ENCODE data around the gene DRICH1.
"Not testable (repeated sequence)": the region's sequence is repeated elsewhere in the genome, so short reads cannot be mapped to it uniquely, and the experiment has no call there.

The DRICH1 gene

GRCh38 chr22:23627401-23628055 is 4.6 kb downstream of the DRICH1 start:
- peak; percentile 57 for TF ChIP-seq CTCF (IDR thresholded peaks at IDR 0.05; ENCODE audit: borderline replicate concordance, insufficient read depth, low read depth, low read length)
- not testable (repeated sequence) for H3K4me3 ChIP-seq (ENCODE audit: low read depth, low read length)

GRCh38 chr22:23626286-23626975 is 5.7 kb downstream of the DRICH1 start:
- no peak overlapping the region for H3K4me3 ChIP-seq (ENCODE audit: low read depth, low read length)
- no peak for TF ChIP-seq CTCF (IDR thresholded peaks at IDR 0.05; ENCODE audit: borderline replicate concordance, insufficient read depth, low read depth, low read length)

- H3K4me3 ChIP-seq (ENCODE audit: low read depth, low read length), result no peak overlapping the region
- no peak for TF ChIP-seq CTCF (IDR thresholded peaks at IDR 0.05; ENCODE audit: borderline replicate concordance, insufficient read depth, low read depth, low read length)
Measured at GRCh38 chr22:23622634-23623033, 9.5 kb downstream of the DRICH1 start.

- H3K4me3 ChIP-seq (ENCODE audit: low read depth, low read length), result not testable (repeated sequence)
Measured at GRCh38 chr22:23621916-23622315, 10.2 kb downstream of the DRICH1 start.

GRCh38 chr22:23621082-23621780 is 10.9 kb downstream of the DRICH1 start:
- no peak overlapping the region for H3K4me3 ChIP-seq (ENCODE audit: low read depth, low read length)
- TF ChIP-seq CTCF (IDR thresholded peaks at IDR 0.05; ENCODE audit: borderline replicate concordance, insufficient read depth, low read depth, low read length), result no peak

- TF ChIP-seq CTCF (IDR thresholded peaks at IDR 0.05; ENCODE audit: borderline replicate concordance, insufficient read depth, low read depth, low read length), result no peak
- no peak overlapping the region for H3K4me3 ChIP-seq (ENCODE audit: low read depth, low read length)
Measured at GRCh38 chr22:23613193-23613972, 18.7 kb downstream of the DRICH1 start.

Measured in GM12875 (cell line).